AML-193 (cell line): ENCODE measurements around the gene SRRM5.
"Not testable (repeated sequence)": the region's sequence is repeated elsewhere in the genome, so short reads cannot be mapped to it uniquely, and the experiment has no call there.

Experiments
- DNase-seq, 2 experiments: peaks; one replicate each; lab custom pipeline; 2025; lab: John Stamatoyannopoulos, UW

SRRM5 gene

DNA sequence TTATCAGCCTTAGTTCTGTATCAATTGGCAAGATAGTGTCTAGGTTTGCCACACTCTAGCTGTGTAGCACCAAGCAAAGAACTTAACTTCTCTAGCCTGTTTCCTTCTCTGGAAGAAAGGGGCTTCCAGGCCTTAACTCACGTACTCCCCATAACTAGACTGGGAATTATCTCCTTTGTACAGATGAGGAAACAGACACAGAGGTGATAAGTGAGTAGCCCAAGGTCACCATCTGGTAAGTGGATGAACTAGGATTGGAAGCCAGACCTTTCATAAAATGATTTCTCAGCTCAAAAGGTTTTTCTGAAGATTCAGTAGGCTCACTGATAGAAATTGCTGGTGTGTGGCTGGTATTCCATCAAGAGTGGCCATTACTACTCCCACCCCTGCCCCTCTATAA is 4.4 kb downstream of the SRRM5 start:
- no peak for DNase-seq

DNA sequence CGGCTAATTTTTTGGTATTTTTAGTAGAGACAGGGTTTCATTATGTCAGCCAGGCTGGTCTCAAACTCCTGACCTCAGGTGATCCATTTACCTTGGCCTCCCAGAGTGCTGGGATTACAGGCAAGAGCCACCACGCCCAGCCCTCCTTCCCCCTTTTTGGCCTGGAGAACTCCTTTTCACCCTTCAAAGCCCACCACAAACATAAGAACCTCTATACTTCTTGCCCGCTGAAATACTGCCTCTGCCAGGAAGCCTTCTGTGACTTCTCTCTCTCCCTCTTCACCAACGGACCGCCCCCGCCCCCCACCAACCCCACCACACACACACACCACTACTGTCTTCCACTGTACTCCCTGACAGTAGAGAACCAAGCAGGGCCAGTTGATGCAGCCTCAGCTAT is 5.1 kb downstream of the SRRM5 start:
- DNase-seq = no peak

DNA sequence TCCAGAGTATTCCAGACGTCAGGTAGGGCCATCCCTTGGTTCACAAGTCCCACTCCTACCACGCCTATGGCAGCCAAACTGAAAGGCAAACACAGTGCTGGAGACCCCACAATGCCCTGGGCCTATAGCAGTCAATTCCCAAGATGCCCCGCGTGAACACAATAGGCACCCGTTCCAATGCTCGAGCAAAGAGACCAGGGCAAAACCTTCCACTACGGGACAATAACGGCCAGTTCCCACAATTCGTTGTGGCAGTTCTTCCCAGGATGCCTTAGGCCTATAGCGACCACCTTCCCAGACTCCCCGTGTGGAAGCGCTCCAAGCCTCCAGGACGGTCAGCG is 7.0 kb downstream of the SRRM5 start:
- peak; percentile 54 to 60 for DNase-seq

DNA sequence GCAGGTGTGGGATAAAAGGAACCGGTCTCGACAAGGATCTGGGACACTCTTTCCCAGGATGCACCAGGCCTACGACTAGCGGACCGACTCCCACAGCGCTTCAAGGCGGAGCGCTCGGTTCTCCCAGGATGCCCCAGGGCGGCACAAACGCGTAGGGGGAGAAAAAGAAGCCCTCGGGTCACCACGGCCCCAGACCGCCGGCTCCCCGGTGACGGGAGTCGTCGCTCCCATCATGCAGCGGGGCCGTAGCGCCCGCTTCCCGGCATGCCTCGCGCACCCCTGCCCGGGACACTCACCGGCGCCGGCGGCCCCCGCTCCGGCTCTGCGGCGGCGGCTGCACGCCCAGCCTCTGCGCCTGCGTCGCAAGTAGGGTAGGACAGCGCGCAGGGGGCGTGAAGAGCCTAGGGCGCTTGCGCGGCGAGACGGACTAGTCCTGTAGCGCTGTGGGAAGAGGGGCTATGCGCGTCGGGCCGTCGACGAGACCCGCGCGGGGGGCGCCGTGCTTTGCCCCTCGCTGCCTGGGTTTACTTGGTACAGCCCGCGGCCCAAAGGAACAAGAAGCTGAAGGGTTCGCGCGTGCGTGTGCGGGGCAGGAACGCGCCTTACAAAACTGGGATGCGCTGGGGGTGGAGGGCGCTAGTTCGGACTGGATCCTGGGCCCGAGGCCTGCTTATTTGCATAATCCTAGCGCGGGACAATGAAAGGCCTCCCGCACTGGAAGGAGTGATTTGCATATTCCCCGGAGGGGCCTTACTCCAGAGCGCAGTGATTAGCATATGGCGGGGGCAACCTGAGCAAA is 7.6 kb downstream of the SRRM5 start, which contains the start of gene ZNF428:
Gene ZNF428 (minus strand): TSS at position 368 of the 799 bp plus-strand sequence. CDS start 5,325 bp downstream, outside the sequence.
- peak; percentile 76 to 79 for DNase-seq

DNA sequence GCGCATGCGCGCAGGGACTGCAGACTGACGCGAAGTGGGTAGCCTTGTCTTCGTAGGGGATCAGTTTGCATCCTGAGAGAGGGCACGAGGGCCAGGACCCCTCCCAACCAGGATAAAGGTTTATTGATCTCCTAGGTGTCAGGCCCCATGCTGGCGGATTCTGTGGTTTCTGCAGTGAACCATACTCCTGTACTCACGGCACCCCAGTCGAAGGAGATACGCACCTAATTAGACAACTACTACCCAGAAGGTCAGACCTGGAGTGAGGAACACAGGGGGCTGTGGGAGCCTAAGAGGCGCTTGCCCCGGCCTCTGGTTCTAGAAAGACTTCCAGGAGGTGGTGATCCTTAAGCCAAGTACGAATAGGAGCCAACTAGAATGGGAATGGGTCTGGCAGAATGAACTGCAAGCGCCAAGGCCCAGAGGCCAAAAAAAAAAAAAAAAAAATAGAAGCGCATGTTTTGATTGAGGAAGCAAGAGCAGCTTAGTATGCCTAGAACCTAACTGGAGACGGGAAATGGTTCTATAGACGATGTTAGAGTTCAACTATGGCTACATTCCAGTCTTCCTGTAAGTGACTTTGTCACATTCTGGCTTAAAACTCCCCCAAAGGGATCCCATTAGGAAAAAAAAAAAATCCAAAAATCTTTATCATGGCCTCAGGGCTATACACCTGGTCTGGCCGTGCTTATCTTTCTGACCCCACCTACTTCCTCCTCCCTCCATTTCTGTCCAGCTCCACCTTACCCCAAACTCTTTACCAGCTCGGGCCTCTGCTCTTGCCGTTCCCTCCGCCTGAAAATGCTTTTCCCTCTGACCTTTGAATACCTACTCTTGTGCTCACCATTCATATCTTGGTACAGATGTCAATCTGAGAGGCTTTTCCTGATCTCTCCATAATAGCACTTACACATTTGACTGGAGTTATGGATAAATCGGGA is 8.4 kb downstream of the SRRM5 start:
- no peak for DNase-seq

DNA sequence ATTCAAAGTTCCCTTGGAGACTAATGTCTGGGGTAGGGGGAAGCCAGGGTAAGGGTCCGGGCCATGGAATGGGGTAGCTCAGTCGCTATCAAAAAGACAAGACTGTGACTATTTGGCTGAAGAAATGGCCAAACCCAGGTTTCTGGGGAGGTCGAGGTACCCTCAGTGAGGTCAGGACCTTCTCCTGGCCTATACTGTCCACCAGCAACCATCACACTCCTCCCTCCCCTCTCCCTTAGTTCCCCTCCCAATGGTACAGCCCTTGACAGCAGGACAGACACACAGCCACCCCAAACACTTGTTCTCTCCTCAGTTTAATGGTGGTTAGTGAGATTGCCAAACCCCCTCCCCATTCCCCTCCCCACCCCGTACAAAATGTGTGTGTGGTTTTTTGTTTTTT is 10.2 kb downstream of the SRRM5 start:
- no peak for DNase-seq

DNA sequence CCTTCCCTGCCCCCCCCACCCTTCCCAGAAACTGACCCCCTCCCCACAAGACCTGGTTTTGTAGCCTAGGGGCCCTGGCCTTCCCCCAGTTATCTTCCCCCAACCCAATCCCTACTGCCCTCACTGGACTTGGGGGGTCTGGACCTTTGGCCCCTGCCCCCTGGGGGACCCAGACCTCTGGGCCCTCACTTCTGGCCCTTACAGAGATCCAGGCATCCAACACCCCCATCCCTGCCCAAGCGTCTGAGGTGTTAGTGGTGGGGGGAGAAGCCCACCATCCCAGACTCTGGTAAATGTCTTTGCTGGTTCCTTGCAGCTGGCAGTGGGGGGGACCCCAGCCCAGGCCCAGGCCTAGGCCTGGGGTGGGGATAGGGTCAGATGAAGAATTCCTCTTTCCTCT is 11.1 kb downstream of the SRRM5 start:
- DNase-seq = no peak

DNA sequence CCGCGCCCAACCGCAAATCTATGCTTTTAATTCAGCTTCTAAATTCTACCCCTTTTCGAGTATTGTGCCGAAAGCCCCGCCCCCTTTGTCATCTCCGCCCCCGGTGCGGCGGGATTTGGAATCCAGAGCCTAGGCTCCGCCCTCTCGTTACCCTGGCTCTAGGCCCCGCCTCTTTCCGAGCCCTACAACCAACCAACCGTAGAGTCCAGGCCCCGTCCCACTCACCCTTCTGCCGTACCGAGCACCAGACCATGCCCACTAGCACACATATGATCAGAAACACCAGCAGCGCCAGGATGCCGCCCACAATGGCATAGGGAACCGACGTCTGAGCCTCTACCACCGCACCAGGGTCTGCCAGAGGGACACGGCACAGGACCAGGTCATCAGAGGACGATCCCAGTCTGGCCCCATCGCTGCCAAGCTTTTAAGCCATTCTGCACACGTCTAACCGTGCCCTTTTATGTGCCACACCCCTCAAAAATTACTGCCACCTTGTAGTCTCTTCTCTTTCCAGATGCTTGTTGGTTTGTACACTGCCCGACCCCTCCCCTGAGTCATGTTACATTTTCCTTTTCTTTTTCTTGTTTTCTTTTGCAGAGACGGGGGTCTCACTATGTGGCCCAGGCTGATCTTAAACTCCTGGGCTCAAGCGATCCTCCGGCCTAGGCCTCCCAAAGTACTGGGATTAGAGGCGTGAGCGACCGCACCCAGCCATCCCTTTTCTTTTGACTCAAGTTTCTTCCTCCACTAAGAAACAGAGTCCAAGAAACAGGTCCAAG is 12.2 kb downstream of the SRRM5 start:
- DNase-seq = no peak

DNA sequence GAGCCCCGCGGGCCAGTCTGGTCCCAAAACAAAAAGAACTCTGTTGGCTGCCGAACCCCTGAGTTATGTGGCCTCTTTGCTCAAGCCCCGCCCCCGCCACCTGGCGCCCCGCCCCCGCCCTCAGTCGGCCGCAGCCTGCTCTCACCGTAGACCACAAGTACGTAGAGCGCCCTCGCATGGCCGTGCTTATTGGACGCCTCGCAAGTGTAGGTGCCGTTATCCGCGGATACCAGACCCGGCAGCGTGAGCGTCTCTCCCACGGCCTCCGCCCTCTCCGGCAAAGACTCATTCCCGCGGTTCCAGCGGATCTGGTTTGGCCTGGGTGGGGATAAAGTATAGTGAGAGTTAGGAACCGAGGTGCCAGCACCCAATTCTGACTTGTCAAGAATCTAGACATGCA is 13.0 kb downstream of the SRRM5 start:
- DNase-seq = no peak

DNA sequence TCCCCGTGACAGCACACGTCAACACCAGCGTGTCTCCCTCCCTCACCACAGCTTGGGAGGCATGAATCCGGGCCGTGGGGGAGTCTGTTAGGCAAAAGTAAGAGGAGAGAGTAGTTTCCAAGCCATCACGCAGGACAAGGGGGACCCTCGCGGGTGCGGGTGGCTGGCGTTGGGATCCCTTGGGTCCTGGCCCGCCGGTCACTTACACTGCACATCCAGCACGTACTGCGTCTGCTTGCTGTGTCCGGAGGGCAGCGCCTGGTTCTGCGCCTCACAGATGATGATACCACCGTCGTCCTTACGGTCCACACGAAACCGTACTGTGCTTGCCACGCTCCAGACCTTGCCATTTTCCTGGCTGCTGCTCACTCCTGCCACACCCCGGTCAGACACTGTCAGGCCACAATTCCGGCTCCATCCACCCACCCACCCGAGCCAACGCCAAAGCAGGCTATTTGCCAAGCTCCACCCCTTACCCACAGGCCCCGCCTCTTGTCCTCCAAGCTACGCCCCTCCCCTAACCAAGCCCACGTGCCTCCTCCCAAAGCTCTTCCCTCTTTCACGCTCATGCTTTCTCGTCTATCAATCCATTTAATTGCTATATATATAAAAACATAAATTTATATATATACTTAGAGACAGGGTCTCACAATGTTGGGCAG is 14.2 kb downstream of the SRRM5 start:
- DNase-seq = no peak

DNA sequence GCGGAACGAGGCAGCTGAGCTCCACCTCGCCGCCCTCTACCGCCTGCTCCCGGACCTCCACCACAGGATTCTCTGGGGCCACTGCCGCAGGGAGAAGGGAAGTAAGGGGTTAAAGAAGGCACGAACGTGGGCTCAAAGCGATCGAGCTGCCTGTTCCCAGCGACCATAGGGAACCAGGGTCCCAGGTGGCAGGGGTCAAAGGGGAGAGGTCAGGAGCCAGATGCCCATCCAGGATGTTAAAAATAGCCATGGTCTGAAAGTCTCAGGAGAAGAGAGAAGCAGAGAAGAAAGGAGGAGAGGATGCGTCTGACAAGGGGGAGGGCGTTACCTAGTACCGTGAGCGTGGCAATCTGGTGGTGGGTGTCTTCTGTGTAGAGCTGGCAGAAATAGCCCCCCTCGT is 14.9 kb downstream of the SRRM5 start:
- no peak for DNase-seq

DNA sequence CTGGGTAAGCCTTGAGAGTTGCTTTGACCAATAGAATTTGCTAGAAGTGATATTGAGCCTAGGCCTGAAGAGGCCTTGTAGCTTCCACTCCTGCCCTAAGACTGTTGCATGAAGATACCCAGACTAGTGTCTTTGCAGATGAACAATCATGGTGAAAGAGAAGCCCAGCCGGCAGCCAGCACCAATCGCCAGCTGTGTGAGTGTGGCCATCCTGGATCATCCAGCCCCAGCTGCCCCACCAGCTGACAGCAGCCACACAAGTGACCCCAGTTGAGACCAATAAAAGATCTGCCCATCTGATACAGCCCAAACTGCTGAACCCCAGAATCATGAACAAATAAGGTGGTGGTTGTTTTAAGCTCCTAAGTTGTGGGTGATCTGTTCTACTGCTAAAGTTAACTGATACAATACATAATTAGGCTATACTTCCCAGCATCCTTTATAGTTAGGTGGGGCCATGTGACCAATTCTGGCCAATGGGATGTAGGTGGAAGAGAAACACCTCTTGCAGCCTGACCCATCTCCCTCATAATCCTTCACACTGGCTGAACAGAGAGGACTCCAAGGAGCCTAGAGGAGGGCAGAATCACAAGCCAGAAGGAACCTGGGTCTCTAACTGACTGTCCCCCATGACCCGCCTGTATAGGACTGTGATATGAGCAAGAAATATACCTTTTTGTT is 16.9 kb downstream of the SRRM5 start:
- DNase-seq = no peak

DNA sequence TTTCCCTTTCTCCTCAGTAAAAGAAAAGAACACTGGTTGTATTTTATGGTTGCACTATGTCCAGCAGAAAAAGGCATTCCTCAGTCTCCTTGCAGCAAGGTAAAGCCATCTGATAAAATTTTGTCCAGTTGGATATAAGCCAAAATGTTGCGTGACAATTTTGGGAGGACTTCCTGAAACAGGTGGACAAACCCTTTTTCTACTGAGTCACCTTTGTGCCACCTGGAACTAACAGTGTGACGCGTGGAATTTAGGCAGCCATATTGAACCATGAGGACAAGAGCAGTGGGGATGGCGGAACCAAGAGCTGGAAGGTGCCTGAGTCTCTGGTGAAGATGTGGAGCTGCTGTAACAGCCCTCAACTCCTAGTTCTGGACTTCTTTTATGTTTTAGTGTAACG is 19.6 kb downstream of the SRRM5 start:
- DNase-seq = no peak

DNA sequence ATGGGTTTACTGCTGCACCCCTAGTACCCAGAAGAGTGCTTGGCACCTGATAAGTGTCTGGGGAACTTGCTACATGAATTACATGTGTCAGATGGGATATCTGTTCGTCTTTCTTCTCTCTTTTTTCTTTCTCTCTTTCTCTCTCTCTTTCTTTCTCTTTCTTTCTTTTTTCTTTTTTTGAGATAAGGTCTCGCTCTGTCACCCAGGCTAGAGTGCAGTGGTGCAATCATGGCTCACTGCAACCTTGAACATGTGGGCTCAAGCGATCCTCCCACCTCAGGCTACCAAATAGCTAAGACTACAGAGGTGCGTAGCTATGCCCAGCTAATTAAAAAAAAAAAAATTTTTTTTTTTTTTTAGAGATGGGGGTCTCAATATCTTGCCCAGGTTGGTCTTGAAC is 21.6 kb downstream of the SRRM5 start:
- DNase-seq = no peak

DNA sequence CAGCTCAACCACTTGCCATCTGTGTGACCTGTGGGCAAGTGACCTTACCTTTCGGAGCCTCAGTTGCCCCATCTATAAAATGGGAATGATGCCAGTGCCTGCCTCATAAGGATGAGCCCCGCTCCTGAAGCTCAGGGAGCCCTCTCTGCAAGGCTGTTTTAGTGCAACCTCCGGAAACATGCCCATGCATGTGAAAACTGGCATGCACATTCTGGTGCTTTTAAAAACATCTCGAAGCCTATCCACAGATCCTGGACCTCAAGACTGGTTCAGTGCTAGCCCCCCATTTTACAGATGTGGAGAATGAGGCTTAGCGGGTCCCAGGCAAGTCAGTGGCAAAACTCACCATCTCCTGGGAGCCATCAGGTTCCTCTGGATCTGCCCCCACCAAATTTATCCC is 22.2 kb downstream of the SRRM5 start:
- no peak for DNase-seq

DNA sequence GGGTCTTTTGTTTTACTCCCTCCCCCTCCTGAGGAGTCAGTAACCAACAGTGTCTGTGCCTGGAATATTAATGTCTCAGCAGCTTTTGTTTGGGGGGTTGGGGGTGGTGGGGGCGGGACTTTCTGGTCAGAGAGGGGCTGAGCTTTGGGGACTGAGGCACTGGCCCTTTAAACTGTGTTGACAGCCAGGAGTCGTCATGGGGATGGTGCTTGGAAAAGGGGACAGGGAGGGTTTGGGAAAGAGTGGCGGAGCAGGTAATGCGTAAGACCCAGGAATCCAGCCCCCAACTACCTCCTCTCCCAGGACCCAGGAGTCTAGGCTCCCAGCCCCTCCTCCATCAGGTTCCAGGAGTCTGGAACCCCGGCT is 22.6 kb downstream of the SRRM5 start:
- DNase-seq = no peak

DNA sequence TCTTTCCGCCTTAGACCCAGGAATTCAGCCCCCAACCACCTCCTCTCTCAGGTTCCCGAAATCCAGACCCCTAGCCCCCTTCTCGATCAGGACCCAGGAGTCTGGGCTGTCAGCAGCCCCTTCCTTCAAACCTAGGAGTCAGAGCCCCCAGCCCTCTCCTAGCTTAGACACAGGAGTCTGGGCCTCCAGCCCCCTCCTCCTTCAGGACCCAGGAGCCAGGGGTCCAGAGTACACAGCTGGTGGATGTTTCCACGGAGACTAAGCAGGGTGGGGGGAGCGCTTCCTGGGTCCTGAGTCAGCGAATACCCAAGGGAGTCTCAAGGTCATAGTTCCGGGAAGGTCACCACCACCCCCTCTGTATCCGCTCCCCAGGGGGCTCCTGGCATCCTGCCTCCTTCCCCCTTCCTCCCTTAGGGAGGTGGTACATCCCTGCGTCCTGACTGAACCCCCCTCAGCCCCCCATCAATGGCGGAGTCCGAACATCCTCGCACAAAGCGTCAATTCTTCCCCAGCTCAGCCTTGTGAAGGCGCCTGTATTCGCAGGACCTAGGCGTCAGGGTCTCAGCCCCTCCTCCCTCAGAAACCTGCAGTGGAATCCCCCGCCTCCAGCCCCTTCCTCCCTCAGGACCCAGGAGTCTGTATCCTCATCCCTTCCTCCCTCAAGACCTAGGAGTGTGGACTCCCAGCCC is 23.1 kb downstream of the SRRM5 start:
- DNase-seq = no peak

DNA sequence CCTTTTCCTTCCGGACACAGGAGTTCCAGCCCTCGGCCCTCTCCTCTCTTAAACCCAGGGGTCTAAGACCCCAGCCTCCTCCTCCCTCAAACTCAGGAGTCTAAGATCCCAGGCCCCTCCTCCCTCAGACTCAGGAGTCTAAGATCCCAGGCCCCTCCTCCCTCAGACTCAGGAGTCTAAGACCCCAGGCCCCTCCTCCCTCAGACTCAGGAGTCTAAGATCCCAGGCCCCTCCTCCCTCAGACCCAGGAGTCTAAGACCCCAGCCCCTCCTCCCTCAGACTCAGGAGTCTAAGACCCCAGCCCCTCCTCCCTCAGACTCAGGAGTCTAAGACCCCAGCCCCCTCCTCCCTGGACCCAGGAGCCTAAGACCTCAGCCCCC is 23.7 kb downstream of the SRRM5 start:
- not testable (repeated sequence) for DNase-seq

DNA sequence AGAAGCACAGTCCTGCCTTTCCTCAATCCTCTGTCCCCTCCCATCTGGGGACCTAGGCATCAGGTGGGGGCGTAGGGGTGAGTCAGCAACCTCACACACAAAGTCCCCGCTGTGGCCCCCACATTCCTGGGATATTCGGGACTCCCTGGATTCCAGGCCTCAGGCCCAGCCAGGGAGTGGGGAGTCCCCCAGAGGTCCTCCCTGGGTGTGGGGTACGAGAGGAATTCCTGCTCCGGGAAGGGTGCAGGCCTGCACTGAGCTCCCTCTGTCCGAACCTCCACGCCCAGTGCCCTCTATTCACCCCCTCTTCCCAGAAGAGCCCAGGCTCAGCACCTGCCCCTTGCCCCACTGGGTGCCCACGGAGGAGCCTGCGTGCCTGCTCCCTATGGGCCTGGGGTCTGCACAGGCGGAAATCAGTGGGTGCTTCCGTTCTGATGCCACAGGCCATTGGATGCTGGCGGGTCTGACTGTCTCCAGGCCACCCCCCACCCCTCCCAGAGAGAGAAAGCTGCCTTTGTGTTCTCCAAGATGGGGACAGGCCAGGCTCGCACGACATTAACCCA is 24.3 kb downstream of the SRRM5 start:
- DNase-seq = no peak

DNA sequence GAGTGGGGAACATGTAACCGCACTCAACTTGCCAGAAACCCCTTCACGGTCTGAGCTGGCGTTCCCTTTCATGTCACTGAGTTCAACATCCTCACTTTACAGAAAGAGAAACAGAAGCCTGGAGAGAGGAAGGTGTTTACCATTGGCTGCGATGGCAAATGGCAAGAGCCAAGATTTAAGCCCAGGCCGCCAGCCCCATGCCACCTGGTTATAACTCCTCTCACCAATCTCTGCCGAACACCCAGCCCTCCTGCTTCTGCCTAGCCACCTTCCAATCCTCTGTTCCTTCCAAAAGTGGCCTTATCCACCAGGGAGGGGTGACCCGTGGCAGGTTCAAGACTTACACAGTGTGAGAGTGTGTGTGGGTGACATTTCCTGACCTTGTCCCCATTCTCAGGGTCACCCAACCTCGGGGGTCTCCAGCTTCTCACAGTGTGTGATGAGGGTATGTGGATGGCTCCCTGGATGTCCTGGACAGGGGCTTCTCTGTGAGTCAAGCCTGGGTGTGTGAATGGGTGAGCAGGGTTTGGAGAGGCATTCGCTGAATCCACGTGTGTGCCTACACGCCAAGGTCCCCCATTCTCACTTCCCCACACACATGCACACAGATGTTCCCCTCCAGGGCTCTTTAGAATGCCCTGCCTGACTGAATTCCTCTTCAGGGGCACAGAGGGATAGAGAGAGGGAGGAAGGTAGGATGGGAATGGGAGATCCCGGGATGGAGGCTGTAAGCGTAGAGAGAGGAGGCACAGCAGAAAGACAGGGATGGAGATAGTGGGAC is 26.5 kb downstream of the SRRM5 start:
- DNase-seq = no peak
